Stomach (tissue), 9 donors: Measurements from ENCODE around the gene FBXO11. TPM values are rescaled to one million over a fixed set of nuclear protein-coding genes. Genes with fewer than 3 reads are reported as not detected.

Source experiments
- DNase-seq, 2 donors: peaks; one replicate each; pipeline versions ENCODE4 v3.0.0 to v3.0.0-alpha.2; 2013 to 2019
- H3K27ac ChIP-seq, 5 donors: fragments of 200-600 bp in 4 of 5; sonication (generic) in 4 of 5; one replicate each; pipeline ENCODE4 v1.5.1; 2013 to 2019; ENCODE audit warnings: mild to moderate bottlenecking in 1 of 5, moderate library complexity in 1 of 5
- H3K27me3 ChIP-seq, 3 donors: fragments of 200-600 bp; sonication (generic); one replicate each; pipeline ENCODE4 v1.5.1; 2017 to 2019; ENCODE audit warnings: mixed run types in 1 of 3
- H3K36me3 ChIP-seq, 4 donors: fragments of 200-600 bp; sonication (generic); 1 replicate in 3 of 4; 2 replicates in 1 of 4; pipeline ENCODE4 v1.5.1; 2016 to 2019
- H3K4me1 ChIP-seq, 4 donors: fragments of 200-600 bp; sonication (generic); one replicate each; pipeline ENCODE4 v1.5.1; 2016 to 2019
- H3K4me3 ChIP-seq, 4 donors: fragments of 200-600 bp; sonication (generic) in 3 of 4; one replicate each; pipeline ENCODE4 v1.5.1; 2016 to 2019; ENCODE audit warnings: mild to moderate bottlenecking in 1 of 4
- H3K9me3 ChIP-seq, 4 donors: fragments of 200-600 bp; sonication (generic); one replicate each; pipeline ENCODE4 v1.5.1; 2016 to 2019
- EP300 ChIP-seq: sonication (generic); formaldehyde crosslinking; IDR thresholded peaks from one replicate; pipeline ENCODE4 v1.6.1; 2017; ENCODE audit warnings: antibody characterized with exemption
- POLR2A ChIP-seq, 4 donors: fragments of 450-650 bp; IDR thresholded peaks; one replicate each; pipeline ENCODE4 v1.6.1; 2016; ENCODE audit warnings: antibody characterized with exemption in 4 of 4, control low read depth in 2 of 4, mild to moderate bottlenecking in 1 of 4, moderate library complexity in 1 of 4
- POLR2AphosphoS5 ChIP-seq, 3 donors: sonication (generic); formaldehyde crosslinking; IDR thresholded peaks; one replicate each; pipeline ENCODE4 v1.6.1; 2016; ENCODE audit warnings: antibody characterized with exemption in 3 of 3
- WGBS, 5 donors: extraction: QIAGEN DNeasy Blood & Tissue Kit in 3 of 5; methylation state at CpG; one replicate each; pipeline versions ENCODE4 v1.1.5 to v1.1.7; 2013 to 2018; 5-methylcytosine and 5-hydroxymethylcytosine counted together
- intact Hi-C: fragments of 100-400 bp; cut with DNase I; formaldehyde crosslinking; loops from one replicate; pipeline ENCODE4 v1.15.1; 2023; ENCODE audit warnings: low total_unique reads
- polyA plus RNA-seq, 3 donors: library from polyadenylated mRNA; stranded (reverse); fragments of 200-250 nt; gene quantifications; one replicate each; pipeline ENCODE4 v1.2.3, GENCODE V29; 2013
- total RNA-seq, 5 donors: library from RNA; depleted of rRNA; stranded (reverse); fragments of >200 nt; gene quantifications; one replicate each; pipeline versions ENCODE4 v1.1.0 to v1.2.3, GENCODE V29; 2014 to 2016
- TF ChIP-seq, protein P1 (sequence below), 7 experiments: fragments of 450-650 bp in 4 of 7; fragments of 200-600 bp in 3 of 7; sonication (generic) in 3 of 7; IDR thresholded peaks; one replicate each; pipeline ENCODE4 v1.5.1; 2016 to 2019; ENCODE audit warnings: antibody characterized with exemption in 7 of 7, control low read depth in 2 of 7, mild to moderate bottlenecking in 1 of 7
- donor health status: healthy with polysubstance abuse.
- donor health status: Bipolar disorder and iron deficiency.
- donor health status: healthy.

FBXO11 gene
- total and polyA plus RNA-seq, 8 donors, result 7.6 to 120 (median 30.8) TPM

DNA sequence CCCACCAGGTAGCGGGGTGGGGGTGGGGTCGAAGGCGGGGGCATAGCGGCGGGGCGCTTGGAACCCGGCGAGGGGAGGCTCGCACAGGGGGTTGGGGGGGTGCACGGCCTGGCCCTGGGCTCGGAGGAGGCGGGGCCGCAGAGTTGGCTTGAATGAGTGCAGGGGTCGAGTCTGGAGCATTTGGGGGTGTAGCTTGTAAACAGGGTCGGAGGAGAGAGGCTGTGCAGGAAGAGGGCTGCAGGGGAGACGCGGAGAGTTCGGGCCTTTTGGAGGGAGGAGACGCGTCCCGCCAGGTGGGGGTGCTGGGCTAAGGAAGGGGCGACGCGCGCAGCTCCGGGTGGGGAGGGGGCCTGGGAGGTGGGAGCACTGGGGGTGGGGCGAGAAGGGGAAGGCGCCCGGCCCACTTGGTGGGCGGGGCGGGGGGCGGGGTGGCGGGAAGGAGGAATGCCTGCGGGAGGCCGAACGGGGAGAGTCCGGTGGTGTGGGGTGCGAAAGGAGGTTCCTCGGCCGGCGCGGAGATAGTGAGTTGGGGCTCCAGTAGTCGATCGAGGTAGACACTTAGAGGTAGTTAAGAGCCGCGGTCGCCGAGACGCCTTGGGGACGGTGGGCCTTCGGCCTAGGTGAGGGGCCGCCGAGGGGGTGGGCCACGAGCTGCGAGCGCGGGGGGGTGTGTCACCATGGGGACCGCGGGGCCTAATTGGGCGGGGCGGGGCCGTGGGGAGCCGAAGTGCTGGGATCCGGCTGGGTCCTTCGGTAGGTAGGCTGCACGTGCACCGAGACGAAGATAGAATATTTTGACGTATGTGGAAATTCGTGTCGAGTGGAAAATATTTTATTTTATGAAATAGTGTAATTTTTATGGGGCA lies 122.6 kb downstream of the FBXO11 start:
- TF ChIP-seq POLR2A (IDR thresholded peaks at IDR 0.05) (no peak), EP300 (no peak)
- H3K4me1 ChIP-seq, result peaks cover 11 to 37% (median 26%) of the 10 kb centered on the region in 4 donors
- intact Hi-C loops, result no loop called here
- peak overlapping the region; percentile 94 to 97 (median 94) for H3K27ac ChIP-seq
- peak overlapping the region; percentile 80 to 97 (median 92) for H3K4me3 ChIP-seq
- WGBS, 5 donors, result 1% methylated on average over 52 to 71 of the region's 71 CpGs
- H3K9me3 ChIP-seq, result no peaks in the 10 kb centered on the region
- H3K27me3 ChIP-seq, result no peaks in the 10 kb centered on the region
- no peaks in the 10 kb centered on the region for H3K36me3 ChIP-seq
- peak; percentile 72 to 92 for DNase-seq

DNA sequence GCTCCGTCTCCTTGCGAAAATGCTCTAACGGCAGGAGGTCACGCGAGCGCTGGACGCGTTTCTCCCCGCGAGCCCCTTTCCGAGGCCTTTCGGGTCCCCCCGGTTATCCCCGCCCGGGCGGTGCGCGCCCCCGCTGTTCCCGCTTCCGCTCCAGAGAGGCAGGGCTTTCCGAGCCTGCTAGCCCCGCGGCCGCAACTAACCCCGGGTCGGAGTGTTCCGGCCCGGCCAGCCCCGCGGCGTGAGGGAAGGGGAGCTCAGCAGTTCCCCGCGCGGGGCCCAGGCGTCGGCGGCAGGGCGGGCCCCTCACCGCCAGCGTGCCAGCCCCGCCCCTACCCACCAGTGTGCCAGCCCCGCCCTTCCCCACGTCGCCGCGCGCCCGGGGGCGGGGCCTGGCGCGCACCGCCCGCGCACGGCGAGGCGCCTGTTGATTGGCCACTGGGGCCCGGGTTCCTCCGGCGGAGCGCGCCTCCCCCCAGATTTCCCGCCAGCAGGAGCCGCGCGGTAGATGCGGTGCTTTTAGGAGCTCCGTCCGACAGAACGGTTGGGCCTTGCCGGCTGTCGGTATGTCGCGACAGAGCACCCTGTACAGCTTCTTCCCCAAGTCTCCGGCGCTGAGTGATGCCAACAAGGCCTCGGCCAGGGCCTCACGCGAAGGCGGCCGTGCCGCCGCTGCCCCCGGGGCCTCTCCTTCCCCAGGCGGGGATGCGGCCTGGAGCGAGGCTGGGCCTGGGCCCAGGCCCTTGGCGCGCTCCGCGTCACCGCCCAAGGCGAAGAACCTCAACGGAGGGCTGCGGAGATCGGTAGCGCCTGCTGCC lies 123.4 kb downstream of the FBXO11 start, which contains the start of gene MSH6:
Gene MSH6 (plus strand): TSS at position 475 of the 815 bp plus-strand sequence. CDS start 89 bp downstream, at position 564.
- peak; percentile 91 to 97 for DNase-seq
- 0 to 2% (median 0%) methylated on average over 26 to 98 of the region's 98 CpGs for WGBS, 5 donors
- no peaks in the 10 kb centered on the region for H3K9me3 ChIP-seq
- H3K36me3 ChIP-seq, result no peaks in the 10 kb centered on the region
- peak within 1 kb of the TSS; percentile 94 to 97 (median 94) for H3K27ac ChIP-seq
- intact Hi-C loops, result no loop called here
- peaks cover 11 to 37% (median 26%) of the 10 kb centered on the region in 4 donors for H3K4me1 ChIP-seq
- H3K4me3 ChIP-seq, result peak within 1 kb of the TSS; percentile 80 to 97 (median 92)
- no peak for TF ChIP-seq POLR2A (IDR thresholded peaks at IDR 0.05)
- TF ChIP-seq POLR2AphosphoS5 (IDR thresholded peaks at IDR 0.05), result peak; percentile 70 to 88 (median 85)
- TF ChIP-seq, protein P1, sequence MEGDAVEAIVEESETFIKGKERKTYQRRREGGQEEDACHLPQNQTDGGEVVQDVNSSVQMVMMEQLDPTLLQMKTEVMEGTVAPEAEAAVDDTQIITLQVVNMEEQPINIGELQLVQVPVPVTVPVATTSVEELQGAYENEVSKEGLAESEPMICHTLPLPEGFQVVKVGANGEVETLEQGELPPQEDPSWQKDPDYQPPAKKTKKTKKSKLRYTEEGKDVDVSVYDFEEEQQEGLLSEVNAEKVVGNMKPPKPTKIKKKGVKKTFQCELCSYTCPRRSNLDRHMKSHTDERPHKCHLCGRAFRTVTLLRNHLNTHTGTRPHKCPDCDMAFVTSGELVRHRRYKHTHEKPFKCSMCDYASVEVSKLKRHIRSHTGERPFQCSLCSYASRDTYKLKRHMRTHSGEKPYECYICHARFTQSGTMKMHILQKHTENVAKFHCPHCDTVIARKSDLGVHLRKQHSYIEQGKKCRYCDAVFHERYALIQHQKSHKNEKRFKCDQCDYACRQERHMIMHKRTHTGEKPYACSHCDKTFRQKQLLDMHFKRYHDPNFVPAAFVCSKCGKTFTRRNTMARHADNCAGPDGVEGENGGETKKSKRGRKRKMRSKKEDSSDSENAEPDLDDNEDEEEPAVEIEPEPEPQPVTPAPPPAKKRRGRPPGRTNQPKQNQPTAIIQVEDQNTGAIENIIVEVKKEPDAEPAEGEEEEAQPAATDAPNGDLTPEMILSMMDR (IDR thresholded peaks at IDR 0.05), result peak in 1 of 7 experiments; percentile 11
- TF ChIP-seq EP300, result no peak
- H3K27me3 ChIP-seq, result no peaks in the 10 kb centered on the region

DNA sequence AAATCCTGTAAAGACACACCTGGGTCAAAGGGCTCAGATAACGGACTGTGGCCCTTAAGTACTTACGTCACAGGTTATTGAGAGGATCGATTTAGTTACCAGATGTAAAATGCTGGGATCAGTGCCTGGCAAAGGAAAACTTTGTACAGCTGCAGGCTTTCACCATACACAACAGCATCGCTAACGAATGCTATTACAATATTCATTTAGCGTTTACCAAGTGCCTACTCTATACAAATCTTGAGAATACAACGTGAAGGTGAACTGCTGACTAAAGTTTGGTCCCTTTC lies 124.0 kb downstream of the FBXO11 start:
- 2 to 6% (median 2%) methylated on average over 7 of the region's 7 CpGs for WGBS, 5 donors
- intact Hi-C loops, result no loop called here
- DNase-seq, result no peak

GRCh38 chr2:47779426-47779790 lies 126.9 kb downstream of the FBXO11 start:
- intact Hi-C loops, result no loop called here
- 83 to 89% (median 85%) methylated on average over 8 of the region's 8 CpGs for WGBS, 5 donors
- no peak overlapping the region for H3K27ac ChIP-seq
- H3K9me3 ChIP-seq, result no peaks in the 10 kb centered on the region
- no peaks in the 10 kb centered on the region for H3K36me3 ChIP-seq
- TF ChIP-seq POLR2AphosphoS5 (IDR thresholded peaks at IDR 0.05) (no peak), POLR2A (IDR thresholded peaks at IDR 0.05) (no peak), EP300 (no peak)
- TF ChIP-seq, protein P1 (IDR thresholded peaks at IDR 0.05), result no peak
- H3K4me1 ChIP-seq, result peaks cover 9 to 14% (median 13%) of the 10 kb centered on the region in 4 donors
- H3K4me3 ChIP-seq, result no peak overlapping the region
- no peak for DNase-seq
- no peaks in the 10 kb centered on the region for H3K27me3 ChIP-seq

More for the DNA sequence above, 124.0 kb downstream of the FBXO11 start:
- TF ChIP-seq POLR2AphosphoS5 (IDR thresholded peaks at IDR 0.05) (no peak), EP300 (no peak), POLR2A (IDR thresholded peaks at IDR 0.05) (no peak)
- TF ChIP-seq, protein P1 (IDR thresholded peaks at IDR 0.05), result no peak
- peaks cover 11 to 37% (median 26%) of the 10 kb centered on the region in 4 donors for H3K4me1 ChIP-seq
- H3K9me3 ChIP-seq, result no peaks in the 10 kb centered on the region
- peak overlapping the region; percentile 80 to 97 (median 92) for H3K4me3 ChIP-seq
- no peaks in the 10 kb centered on the region for H3K27me3 ChIP-seq
- H3K36me3 ChIP-seq, result no peaks in the 10 kb centered on the region
- H3K27ac ChIP-seq, result peak overlapping the region; percentile 94 to 97 (median 94)
